SU-DHL-6 (cell line): Measurements from ENCODE around the gene CLDN6.

Source experiments
- EZH2phosphoT487 ChIP-seq: fragments of 200-600 bp; sonication (generic), shearing (Covaris generic); conservative IDR thresholded peaks from 2 replicates; pipeline ENCODE4 v1.6.1; 2018; ENCODE audit warnings: mild to moderate bottlenecking, antibody characterized with exemption, low read length, moderate library complexity, mixed read lengths
- TF ChIP-seq, protein P1 (sequence below): fragments of 200-600 bp; sonication (generic); IDR thresholded peaks from one replicate; pipeline ENCODE4 v1.5.1; 2017; ENCODE audit warnings: antibody characterized with exemption, mild to moderate bottlenecking, low read length, moderate library complexity; ENCODE audit not compliant: insufficient read depth, poor library complexity, severe bottlenecking

- TF ChIP-seq, protein P1, sequence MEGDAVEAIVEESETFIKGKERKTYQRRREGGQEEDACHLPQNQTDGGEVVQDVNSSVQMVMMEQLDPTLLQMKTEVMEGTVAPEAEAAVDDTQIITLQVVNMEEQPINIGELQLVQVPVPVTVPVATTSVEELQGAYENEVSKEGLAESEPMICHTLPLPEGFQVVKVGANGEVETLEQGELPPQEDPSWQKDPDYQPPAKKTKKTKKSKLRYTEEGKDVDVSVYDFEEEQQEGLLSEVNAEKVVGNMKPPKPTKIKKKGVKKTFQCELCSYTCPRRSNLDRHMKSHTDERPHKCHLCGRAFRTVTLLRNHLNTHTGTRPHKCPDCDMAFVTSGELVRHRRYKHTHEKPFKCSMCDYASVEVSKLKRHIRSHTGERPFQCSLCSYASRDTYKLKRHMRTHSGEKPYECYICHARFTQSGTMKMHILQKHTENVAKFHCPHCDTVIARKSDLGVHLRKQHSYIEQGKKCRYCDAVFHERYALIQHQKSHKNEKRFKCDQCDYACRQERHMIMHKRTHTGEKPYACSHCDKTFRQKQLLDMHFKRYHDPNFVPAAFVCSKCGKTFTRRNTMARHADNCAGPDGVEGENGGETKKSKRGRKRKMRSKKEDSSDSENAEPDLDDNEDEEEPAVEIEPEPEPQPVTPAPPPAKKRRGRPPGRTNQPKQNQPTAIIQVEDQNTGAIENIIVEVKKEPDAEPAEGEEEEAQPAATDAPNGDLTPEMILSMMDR, result no peak
- no peak for TF ChIP-seq EZH2phosphoT487
Observed at GRCh38 chr16:2968738-2969544, 49.0 kb downstream of the CLDN6 start, which contains the start of gene PAQR4.
